Effector memory CD4-positive, alpha-beta T cell (primary cell): Measurements from ENCODE around the gene GPR39.

Experiments used
- DNase-seq, 3 donors: peaks; one replicate each; pipeline ENCODE4 v3.0.0-alpha.2; 2020
- H3K27ac ChIP-seq: 2 replicates; pipeline ENCODE4 v1.7.0; 2013; ENCODE audit warnings: mild to moderate bottlenecking, low read length, moderate library complexity; ENCODE audit not compliant: insufficient read depth, poor library complexity, severe bottlenecking
- H3K27me3 ChIP-seq: replicated peaks from 2 replicates; pipeline ENCODE4 v1.7.0; 2013; ENCODE audit warnings: mild to moderate bottlenecking, low read length; ENCODE audit not compliant: insufficient read depth, control insufficient read depth, poor library complexity, severe bottlenecking
- H3K36me3 ChIP-seq: 2 replicates; pipeline ENCODE4 v1.7.0; 2013; ENCODE audit warnings: mild to moderate bottlenecking, low read length, moderate library complexity; ENCODE audit not compliant: control insufficient read depth, insufficient read depth
- H3K4me1 ChIP-seq: 2 replicates; pipeline ENCODE4 v1.7.0; 2013; ENCODE audit warnings: low read length, mild to moderate bottlenecking; ENCODE audit not compliant: control insufficient read depth, insufficient read depth, poor library complexity, severe bottlenecking
- H3K4me3 ChIP-seq: 2 replicates; pipeline ENCODE4 v1.7.0; 2013; ENCODE audit warnings: low read length, low read depth, mild to moderate bottlenecking; ENCODE audit not compliant: insufficient read depth, poor library complexity, severe bottlenecking
- H3K9me3 ChIP-seq: 2 replicates; pipeline ENCODE4 v1.7.0; 2013; ENCODE audit warnings: mild to moderate bottlenecking, low read length, moderate library complexity; ENCODE audit not compliant: control insufficient read depth
- total RNA-seq, 3 donors: gene quantifications; one replicate each; lab custom pipeline; 2026; lab: John Stamatoyannopoulos, UW

The GPR39 gene
- total RNA-seq, result 0 reads per million in 3 donors

DNA sequence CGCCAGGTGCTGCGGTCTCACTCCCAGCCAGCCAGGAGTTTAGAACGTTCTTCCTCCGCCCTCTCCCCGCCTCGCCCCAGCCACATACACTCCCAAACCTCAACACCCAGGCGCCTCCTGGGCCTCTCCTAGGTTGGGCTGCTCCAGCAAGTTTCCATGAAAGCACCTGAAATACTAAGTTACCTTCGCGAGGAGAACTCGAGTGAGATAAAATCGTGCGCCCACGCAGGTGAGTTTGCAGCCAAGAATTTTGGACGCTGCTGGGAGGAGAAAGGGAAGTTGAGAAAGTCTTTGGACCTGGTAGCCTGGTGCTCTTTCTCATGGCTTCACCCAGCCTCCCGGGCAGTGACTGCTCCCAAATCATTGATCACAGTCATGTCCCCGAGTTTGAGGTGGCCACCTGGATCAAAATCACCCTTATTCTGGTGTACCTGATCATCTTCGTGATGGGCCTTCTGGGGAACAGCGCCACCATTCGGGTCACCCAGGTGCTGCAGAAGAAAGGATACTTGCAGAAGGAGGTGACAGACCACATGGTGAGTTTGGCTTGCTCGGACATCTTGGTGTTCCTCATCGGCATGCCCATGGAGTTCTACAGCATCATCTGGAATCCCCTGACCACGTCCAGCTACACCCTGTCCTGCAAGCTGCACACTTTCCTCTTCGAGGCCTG lies at the start of gene GPR39:
GPR39 (plus strand) TSS at position 83 of the 673 bp plus-strand sequence.
- Histone ChIP-seq H3K27me3 (peaks cover 3% of the 10 kb centered on the region), H3K4me1 (no peaks in the 10 kb centered on the region), H3K27ac (no peak within 1 kb of the TSS), H3K9me3 (no peaks in the 10 kb centered on the region), H3K4me3 (no peak within 1 kb of the TSS), H3K36me3 (no peaks in the 10 kb centered on the region)
- DNase-seq, result no peak

DNA sequence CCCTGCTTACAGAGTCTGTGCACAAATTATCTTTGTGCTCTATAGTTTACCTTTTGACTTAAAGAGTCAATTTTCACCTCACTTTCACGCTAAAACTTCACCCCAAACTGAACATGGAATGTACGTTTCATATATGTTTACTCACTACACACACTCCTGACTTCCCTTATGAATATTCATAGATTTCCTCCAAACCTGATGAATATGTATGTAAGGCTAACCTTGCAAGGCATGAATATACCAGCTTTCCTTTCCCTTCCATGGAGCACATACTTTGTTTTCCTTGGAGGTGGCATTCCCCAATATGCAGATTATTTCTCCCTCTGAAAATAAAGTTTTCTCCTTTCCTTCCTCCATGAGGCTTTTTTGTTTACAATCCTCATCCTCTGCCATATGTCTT lies 48.4 kb upstream of the GPR39 start:
- H3K36me3 ChIP-seq, result no peaks in the 10 kb centered on the region
- H3K9me3 ChIP-seq, result no peaks in the 10 kb centered on the region
- no peaks in the 10 kb centered on the region for H3K4me1 ChIP-seq
- no peaks in the 10 kb centered on the region for H3K27me3 ChIP-seq
- H3K27ac ChIP-seq, result no peak overlapping the region
- no peak overlapping the region for H3K4me3 ChIP-seq
- DNase-seq, result no peak

DNA sequence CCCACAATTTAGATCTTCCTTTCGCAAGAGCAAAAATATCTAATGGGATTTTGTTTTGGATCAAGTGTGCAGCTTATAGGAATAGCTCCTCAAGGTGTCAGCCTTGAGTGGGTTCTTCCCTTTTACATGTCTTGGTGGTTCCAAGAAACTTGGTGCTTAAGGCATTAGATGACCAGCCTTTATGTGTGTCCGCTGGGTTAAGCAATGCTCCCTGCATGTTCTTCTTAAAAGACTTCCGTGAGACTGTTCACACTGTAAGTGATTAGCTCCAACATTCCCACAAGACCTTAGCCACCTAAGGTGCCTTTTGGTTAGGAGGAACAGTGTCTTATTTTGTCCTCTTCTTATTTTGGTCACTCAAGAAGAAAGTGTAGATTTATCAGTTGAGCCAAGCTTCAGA lies 44.3 kb upstream of the GPR39 start:
- H3K9me3 ChIP-seq, result no peaks in the 10 kb centered on the region
- H3K27me3 ChIP-seq, result no peaks in the 10 kb centered on the region
- no peaks in the 10 kb centered on the region for H3K4me1 ChIP-seq
- H3K27ac ChIP-seq, result no peak overlapping the region
- no peaks in the 10 kb centered on the region for H3K36me3 ChIP-seq
- H3K4me3 ChIP-seq, result no peak overlapping the region
- DNase-seq, result no peak

DNA sequence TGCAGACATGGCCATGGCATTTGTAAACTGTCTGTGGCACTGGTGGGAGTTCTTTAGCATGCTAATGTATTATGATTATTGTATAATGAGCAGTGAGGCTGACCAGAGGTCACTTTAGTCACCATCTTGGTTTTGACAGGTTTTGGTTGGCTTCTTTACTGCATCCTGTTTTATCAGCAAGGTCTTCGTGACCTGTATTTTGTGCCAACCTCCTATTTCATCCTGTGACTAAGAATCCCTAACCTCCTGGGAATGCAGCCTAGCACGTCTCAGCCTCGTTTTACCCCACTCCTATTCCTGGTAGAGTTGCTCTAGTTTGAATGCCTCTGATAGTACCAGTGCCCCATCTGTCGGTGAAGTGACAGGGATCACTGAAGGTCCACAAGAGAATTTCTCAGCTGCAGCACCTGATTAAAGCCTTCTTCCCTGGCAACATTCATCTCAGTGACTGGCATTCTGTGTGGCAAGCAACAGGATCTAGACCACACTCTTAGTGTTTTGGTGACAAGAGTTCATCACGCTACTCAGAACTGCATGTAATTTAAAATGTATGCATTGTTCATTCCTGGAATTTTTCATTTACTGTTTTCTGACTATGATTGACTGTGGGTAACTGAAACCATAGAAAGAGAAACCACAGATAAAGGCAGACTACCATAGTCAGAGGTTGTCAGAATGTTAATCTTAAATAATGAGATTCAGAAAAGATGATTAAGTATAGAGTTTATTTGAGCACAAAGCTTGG lies 43.0 kb upstream of the GPR39 start:
- DNase-seq, result no peak

DNA sequence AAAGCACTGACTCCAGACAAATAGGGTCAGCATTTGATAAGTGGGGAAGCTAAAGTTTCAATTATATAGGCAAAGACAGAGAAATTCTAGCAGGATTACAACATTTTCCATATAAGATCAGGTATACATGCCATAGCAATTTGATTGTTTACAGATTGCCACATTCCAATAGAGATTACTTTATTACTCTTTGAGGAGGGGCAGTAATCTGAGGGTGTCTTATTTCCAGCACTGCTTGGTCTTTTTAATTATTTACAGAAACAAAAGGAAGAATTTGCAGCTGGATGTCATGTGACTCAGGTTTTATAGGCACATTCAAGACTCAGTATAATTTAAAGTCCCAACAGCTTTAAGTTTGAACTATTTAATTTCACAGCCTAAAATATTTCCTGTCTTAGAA lies 42.5 kb upstream of the GPR39 start:
- Histone ChIP-seq H3K4me1 (no peaks in the 10 kb centered on the region), H3K27me3 (no peaks in the 10 kb centered on the region), H3K4me3 (no peak overlapping the region), H3K36me3 (no peaks in the 10 kb centered on the region), H3K9me3 (no peaks in the 10 kb centered on the region), H3K27ac (no peak overlapping the region)
- no peak for DNase-seq

More for the DNA sequence above, 43.0 kb upstream of the GPR39 start:
- Histone ChIP-seq H3K9me3 (no peaks in the 10 kb centered on the region), H3K36me3 (no peaks in the 10 kb centered on the region), H3K4me1 (no peaks in the 10 kb centered on the region), H3K27ac (no peak overlapping the region), H3K4me3 (no peak overlapping the region), H3K27me3 (no peaks in the 10 kb centered on the region)

DNA sequence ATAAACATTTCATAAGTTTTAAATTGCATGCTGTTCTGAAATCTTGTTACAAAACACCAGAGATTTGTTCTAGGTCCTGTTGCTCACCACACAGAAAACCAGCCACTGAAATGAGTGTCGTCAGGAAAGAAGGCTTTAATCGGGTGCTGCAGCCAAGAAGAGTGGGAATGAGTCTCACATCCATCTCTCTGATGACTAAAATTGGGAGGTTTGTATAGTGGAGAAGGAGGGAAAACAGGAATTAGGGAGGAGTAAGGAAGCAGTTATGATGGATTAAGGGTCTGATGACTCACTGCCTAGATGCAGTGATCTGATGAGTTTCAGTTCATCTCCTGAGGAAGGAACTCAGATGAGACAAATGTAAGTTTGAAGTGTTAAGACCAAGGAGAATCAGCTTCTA lies 42.1 kb upstream of the GPR39 start:
- Histone ChIP-seq H3K9me3 (no peaks in the 10 kb centered on the region), H3K4me3 (no peak overlapping the region), H3K4me1 (no peaks in the 10 kb centered on the region), H3K36me3 (no peaks in the 10 kb centered on the region), H3K27ac (no peak overlapping the region), H3K27me3 (no peaks in the 10 kb centered on the region)
- DNase-seq, result no peak

DNA sequence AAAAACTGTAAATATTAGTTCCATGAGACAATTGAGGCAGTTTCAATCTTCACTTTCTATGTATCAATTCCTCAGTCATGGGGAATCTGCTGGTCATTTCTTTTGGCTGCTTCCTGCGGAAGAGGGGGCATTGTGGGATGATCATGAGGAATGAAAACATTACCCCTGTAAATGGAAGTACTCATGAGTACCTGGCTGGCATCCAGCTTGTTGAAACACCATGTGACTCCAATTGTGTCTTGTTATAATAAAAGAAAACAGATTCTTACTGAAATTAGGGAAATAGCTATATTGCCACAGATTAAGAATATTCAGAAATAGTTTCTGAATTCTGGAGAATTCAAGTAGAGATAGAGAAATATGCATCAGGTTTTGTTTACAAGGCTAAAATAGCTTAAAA lies 41.6 kb upstream of the GPR39 start:
- Histone ChIP-seq H3K4me1 (no peaks in the 10 kb centered on the region), H3K4me3 (no peak overlapping the region), H3K27ac (no peak overlapping the region), H3K36me3 (no peaks in the 10 kb centered on the region), H3K9me3 (no peaks in the 10 kb centered on the region), H3K27me3 (no peaks in the 10 kb centered on the region)
- no peak for DNase-seq

DNA sequence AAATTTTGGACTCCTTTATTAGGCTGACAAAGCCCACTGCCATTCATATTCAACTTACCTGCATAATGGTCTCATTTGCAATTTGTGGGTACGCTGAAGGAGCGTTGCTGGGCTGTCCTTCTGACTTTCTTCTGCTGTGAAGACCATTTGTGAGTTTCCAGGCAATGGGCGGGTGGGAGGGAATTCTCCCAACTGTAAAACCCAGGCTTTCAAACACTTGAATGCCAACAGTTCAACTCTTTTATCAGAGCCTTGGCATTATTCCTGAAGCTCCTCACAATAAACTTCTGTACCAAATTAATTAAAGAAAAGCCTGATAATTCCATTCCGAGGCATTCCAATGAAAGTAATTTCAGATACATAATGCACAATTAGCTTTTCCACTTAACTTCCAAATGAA lies 35.2 kb upstream of the GPR39 start:
- H3K9me3 ChIP-seq, result no peaks in the 10 kb centered on the region
- H3K4me3 ChIP-seq, result no peak overlapping the region
- no peak for DNase-seq
- H3K4me1 ChIP-seq, result no peaks in the 10 kb centered on the region
- H3K36me3 ChIP-seq, result no peaks in the 10 kb centered on the region
- H3K27ac ChIP-seq, result no peak overlapping the region
- H3K27me3 ChIP-seq, result no peaks in the 10 kb centered on the region

DNA sequence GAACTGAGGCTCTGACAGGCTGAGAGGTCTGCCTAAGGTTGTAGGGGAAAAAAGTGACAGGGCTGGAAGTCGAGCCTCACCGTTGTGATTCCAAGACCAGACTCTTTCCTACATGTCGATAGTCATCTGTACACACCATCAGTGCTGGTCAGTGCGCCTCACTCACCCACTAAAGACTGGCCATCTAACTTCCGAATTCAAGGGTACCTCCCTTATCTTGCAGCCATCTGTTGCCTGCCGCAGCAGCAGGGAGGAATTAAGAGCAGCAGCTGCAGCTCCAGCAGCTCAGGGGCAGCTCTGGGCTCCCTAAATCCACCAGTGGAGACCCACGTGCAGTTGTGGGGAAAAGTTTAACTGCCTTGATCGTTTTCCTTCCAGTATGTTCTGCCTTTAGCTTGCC lies 32.6 kb upstream of the GPR39 start:
- Histone ChIP-seq H3K27ac (no peak overlapping the region), H3K9me3 (no peaks in the 10 kb centered on the region), H3K27me3 (no peaks in the 10 kb centered on the region), H3K4me3 (no peak overlapping the region), H3K4me1 (no peaks in the 10 kb centered on the region), H3K36me3 (no peaks in the 10 kb centered on the region)
- no peak for DNase-seq

DNA sequence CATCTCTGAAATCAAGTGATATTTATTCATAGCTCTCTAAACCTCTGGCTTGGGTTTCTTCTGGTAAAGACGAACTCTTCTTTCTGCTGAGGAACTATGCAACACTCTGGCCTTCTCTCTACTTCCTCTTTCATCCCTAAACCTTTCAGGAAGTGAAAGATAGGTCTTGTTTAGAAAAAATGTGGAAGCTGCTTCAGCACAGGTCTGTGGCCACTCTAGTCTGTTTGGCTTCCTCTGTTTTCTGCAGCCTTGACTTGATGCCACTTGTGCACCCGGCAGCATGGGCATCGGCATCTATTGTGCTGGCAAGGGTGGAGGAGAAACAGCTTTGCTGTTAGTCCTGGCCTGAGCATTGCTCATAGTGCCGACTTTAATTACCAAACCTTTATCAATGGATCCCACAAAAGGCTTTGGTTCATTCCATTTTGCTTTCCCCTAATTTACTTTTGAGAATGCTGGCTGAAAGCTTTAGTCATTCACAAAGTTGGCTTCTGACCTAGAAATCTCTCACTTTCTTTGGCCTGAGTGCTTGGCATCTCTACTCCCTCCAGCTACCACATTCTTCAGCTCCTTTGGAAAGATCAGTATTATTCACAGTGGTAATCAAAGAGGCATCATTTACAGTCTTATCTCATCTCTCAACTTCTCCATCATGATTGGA lies 32.0 kb upstream of the GPR39 start:
- Histone ChIP-seq H3K4me1 (no peaks in the 10 kb centered on the region), H3K27ac (no peak overlapping the region), H3K36me3 (no peaks in the 10 kb centered on the region), H3K9me3 (no peaks in the 10 kb centered on the region), H3K27me3 (no peaks in the 10 kb centered on the region), H3K4me3 (no peak overlapping the region)
- DNase-seq, result no peak
